HG03025 (cell line): ENCODE results near the gene NEDD4.
"Not testable (repeated sequence)": the region's sequence is repeated elsewhere in the genome, so short reads cannot be mapped to it uniquely, and the experiment has no call there.

Source experiments
- ATAC-seq: cut with Tn5 transposase; IDR thresholded peaks from one replicate; pipeline ENCODE4 v1.9.1; 2021; ENCODE audit warnings: mild to moderate bottlenecking, moderate library complexity; ENCODE audit not compliant: unreplicated experiment, low FRiP score

Gene NEDD4

GRCh38 chr15:56007053-56007452 is 13.6 kb upstream of the NEDD4 start:
- not testable (repeated sequence) for ATAC-seq

GRCh38 chr15:56006371-56006770 is 13.0 kb upstream of the NEDD4 start:
- ATAC-seq, result not testable (repeated sequence)

DNA sequence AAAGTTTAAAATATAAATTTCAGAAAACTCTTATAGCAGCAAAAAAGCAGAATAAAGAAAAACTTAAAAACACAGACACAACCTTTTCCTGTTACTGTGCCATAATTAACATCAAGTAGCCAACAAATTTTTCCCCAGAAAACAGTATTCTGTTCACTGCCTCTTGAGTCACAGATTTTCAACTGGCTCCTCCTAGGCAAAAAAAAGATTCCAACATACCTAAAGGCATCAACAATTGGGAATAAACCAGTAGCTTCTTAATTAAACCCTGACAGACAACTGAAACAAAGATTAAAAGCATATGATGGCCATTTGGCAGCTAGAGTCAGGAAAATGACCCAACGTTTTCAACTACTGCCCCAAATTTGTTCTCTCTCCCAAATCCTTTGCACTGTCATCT is 10.9 kb upstream of the NEDD4 start:
- ATAC-seq, result not testable (repeated sequence)

DNA sequence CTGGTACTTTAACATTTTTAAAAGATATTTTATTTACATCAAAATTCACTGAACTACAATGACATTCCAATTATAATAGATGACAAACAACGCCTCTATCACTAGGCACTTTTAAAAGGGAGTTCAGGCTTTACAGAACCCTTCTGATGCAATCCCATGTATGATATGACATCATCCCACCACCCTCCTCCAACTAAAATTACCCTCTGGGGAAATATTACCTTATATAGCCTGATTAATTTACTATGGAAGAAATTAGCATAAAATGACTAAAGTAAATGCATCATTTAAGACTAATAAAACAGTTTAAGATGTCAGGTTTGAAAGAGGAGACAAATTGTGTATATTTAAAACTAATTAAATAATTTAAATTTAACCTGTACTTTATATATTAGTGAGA is 10.4 kb upstream of the NEDD4 start:
- not testable (repeated sequence) for ATAC-seq

DNA sequence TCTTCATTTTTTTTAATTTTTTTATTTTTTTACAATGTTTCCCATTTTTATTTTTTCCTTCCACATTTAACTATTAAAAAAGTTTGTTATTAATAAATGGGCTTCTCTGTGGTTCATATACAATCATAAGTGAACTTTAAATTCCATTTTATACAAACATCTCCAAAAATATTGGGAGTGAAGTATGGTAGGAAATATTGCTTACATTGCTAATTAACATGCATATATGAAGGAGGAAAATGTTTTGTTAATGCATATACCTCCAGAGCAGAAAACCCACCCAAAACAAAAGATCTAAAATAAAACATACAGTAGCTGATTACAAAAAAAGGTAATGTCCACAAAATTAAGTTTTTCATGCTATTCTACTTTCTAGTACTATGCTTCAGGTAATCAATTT is 9.9 kb upstream of the NEDD4 start:
- ATAC-seq, result not testable (repeated sequence)

- no peak for ATAC-seq
Observed at GRCh38 chr15:56001471-56002078, 8.2 kb upstream of the NEDD4 start.

DNA sequence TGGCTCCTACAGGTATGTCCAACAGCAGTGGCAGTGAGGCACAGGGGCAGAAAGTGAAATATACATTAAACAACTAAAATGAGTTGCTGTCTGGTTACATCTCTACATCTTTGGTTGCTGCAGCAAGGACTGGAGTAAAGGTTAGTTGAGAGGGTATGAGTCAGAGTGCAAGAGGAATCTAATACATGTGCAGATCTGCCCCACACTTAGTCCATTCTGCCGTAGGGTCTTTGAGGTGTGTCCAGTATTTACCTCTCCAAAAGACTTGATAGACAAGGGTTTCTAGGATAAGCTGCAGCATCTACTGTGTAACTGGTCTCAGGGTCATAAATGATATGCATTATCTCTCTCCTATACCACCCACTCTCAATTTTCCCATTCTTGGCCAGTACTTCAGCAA is 6.2 kb upstream of the NEDD4 start:
- ATAC-seq, result no peak

DNA sequence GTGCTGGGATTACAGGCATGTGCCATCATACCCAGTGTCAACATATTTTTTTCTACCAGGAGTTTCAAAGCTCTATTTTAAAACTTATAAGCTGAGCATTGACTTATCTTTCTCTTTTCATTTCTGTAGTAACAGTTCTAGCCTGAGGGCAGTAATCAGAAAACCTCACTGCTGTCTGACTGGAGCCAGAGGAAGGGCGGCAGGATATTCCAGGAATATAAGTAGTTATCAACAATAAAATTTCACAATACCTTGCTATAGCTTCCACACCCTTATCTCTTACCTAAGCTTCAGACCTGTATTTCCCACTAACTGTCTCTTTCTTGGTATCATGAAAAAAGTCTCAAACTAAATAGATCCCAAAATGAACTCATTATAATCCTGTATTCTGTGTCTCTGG is 5.1 kb upstream of the NEDD4 start:
- ATAC-seq, result no peak

GRCh38 chr15:55993804-55994560 is 570 bp upstream of the NEDD4 start:
- no peak for ATAC-seq

DNA sequence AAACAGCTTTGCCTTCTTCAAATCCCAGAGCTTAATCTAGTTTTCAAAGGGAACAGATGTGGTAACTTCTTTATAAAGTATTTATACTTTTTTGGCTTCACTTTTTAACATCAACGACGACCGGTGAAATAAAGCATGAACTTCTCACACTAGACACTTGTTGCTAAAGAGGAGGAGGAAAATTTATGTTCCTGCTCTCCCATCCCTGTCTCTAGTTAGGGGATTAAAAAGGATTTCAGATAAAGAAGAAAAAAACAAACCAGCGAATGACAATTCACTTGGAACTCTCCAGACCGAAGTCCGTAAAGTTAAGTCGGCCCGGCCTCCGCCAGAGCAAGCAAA is 672 bp downstream of the NEDD4 start:
- no peak for ATAC-seq

GRCh38 chr15:55991802-55992768 is 1.3 kb downstream of the NEDD4 start:
- no peak for ATAC-seq

- no peak for ATAC-seq
Observed at GRCh38 chr15:55990998-55991397, 2.4 kb downstream of the NEDD4 start.

GRCh38 chr15:55990516-55990915 is 2.9 kb downstream of the NEDD4 start:
- no peak for ATAC-seq

DNA sequence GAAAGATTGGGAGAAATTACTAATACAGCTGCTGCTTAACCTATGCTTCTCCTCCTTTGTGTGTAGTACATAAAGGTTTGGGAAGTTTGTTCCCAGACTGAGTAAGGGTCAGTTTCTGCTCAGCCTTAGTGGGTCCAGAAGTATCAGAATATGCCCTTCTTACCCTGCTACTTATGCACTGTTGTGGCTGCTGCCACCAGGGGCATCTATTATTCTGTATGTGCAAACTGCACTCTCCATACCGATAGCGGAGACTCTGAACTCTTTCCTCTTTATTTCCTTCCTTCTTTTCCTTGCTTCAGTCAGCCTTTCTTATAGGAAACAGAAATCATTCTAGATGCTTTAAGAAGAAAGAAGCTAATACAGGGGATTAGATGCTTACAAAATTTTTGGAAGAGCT is 4.0 kb downstream of the NEDD4 start:
- no peak for ATAC-seq

DNA sequence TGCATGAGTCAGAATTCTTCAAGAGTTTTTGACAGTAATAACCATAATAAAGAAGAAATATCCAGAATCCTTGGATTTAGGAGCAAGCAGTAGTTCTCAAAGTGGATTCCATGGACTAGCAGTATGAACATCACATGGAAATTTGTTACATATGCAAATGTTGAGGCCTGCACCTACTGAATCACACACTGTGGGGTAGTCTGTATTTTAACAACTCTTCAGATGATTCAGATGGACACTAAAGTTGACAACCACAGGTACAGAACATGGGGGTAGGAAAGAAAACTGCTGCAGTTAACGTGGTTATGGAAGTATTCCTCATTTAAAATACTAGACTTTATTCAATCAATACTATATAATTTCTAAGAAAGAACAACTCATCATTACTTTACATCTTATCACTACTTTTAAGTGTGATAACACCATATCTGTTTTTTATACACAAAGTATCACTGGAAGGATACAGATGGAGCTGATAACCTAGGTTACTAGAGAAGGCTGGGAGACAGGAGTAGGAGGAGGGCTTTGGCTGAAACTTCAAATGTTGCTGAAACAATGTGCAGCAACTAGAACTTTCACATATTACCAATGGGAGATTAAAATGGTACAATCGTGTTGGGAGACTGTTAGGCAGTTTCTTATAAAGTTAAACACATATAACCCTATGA is 11.7 kb downstream of the NEDD4 start:
- no peak for ATAC-seq

GRCh38 chr15:55980511-55980910 is 12.9 kb downstream of the NEDD4 start:
- no peak for ATAC-seq

- ATAC-seq, result no peak
Observed at GRCh38 chr15:55977231-55977630, 16.2 kb downstream of the NEDD4 start.

- ATAC-seq, result no peak
Observed at GRCh38 chr15:55970286-55970685, 23.1 kb downstream of the NEDD4 start.

- no peak for ATAC-seq
Observed at GRCh38 chr15:55969582-55969981, 23.8 kb downstream of the NEDD4 start.

- ATAC-seq, result no peak
Observed at GRCh38 chr15:55968923-55969322, 24.5 kb downstream of the NEDD4 start.

- no peak for ATAC-seq
Observed at GRCh38 chr15:55965091-55965490, 28.3 kb downstream of the NEDD4 start.
